Ascending aorta (tissue), 2 donors: ENCODE measurements around the gene SF3B6. TPM values are rescaled to one million over a fixed set of nuclear protein-coding genes. Genes with fewer than 3 reads are reported as not detected.
A peak's percentile ranks its signal among the peaks of the same experiment; 100 is the strongest.

ENCODE experiments used
- DNase-seq, 2 donors: peaks; one replicate each; pipeline ENCODE4 v3.0.0-alpha.2; 2019; ENCODE audit warnings: low spot score in 2 of 2
- H3K27ac ChIP-seq, 2 donors: fragments of 200-600 bp; sonication (generic); one replicate each; pipeline ENCODE4 v1.5.1; 2016 to 2017; ENCODE audit warnings: mild to moderate bottlenecking in 1 of 2
- H3K27me3 ChIP-seq: fragments of 200-600 bp; sonication (generic); one replicate; pipeline ENCODE4 v1.5.1; 2017
- H3K36me3 ChIP-seq, 2 donors: fragments of 200-600 bp; sonication (generic); one replicate each; pipeline ENCODE4 v1.5.1; 2016
- H3K4me1 ChIP-seq, 2 donors: fragments of 200-600 bp; sonication (generic); one replicate each; pipeline ENCODE4 v1.5.1; 2016 to 2017; ENCODE audit warnings: mild to moderate bottlenecking in 1 of 2
- H3K4me3 ChIP-seq, 2 donors: fragments of 200-600 bp; sonication (generic); one replicate each; pipeline ENCODE4 v1.5.1; 2016 to 2017; ENCODE audit warnings: mild to moderate bottlenecking in 1 of 2
- H3K9me3 ChIP-seq, 2 donors: fragments of 200-600 bp; sonication (generic); one replicate each; pipeline ENCODE4 v1.5.1; 2016
- intact Hi-C: fragments of 100-400 bp; cut with DNase I; formaldehyde crosslinking; loops from one replicate; pipeline ENCODE4 v1.15.1; 2023
- total RNA-seq: library from RNA; depleted of rRNA; stranded (reverse); fragments of >200 nt; gene quantifications from one replicate; pipeline ENCODE4 v1.1.0, GENCODE V29; 2016
- TF ChIP-seq, protein P1 (sequence below), 3 experiments: fragments of 200-600 bp in 2 of 3; fragments of 450-650 bp in 1 of 3; sonication (generic) in 2 of 3; IDR thresholded peaks; one replicate each; pipeline ENCODE4 v1.5.1; 2016 to 2019; ENCODE audit warnings: antibody characterized with exemption in 3 of 3, mild to moderate bottlenecking in 1 of 3, moderate library complexity in 1 of 3

The SF3B6 gene
- 26.9 TPM for total RNA-seq

DNA sequence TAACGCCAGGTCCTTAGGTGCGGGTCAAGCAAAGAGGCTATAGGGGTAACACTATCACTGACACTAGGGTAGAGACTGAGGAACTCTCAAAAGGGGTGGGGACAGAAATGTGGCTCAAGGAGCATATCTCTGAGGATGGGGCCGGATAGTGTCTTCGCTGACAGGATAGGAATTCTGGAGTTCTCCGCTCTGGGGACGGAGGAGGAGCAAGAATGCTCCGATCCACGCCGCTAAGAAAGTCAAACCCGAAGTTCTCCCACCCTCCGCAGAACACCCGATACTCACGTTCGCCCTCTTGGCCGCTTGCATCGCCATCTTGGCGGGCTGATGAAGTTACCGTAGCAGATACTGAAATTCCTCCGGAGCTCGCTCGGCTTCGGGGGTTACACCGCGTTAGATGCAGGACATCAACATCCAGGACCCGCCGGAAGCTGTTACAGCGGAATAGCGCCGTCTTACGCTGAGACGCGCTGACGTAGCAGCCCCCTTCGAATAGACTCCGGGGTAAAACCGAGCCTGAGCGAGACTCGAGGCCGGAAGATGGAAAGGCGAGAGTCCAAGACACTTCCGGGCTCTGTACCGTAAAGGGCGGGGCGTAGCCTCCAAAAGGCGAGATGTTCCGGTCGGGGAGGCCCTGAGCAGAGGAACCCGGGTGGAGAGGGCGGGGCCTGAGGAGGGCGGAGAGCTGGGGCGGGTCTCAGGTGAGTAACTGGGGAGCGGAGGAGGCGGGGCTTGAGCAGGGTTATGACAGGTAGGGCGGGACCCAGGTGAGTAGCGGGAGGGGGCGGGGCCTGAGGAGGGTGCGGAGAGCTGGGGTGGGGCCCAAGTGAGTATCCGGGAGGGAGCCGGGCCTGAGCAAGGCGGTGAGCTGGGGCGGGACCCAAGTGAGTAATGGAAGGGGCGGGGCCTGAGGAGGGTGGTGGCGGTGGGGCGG is at the start of gene SF3B6:
TSS of gene SF3B6 (minus strand) at position 412 of the 934 bp plus-strand sequence. CDS start at position 315, 97 bp downstream.
- intact Hi-C loops: loop anchor here (1.0 to 2.0 kb wide), 4 partner anchors 8 to 149 kb away; partner anchors contain the start of genes ATAD2B, FAM228B, PFN4 and TP53I3
- Histone ChIP-seq H3K27me3 (no peaks in the 10 kb centered on the region), H3K36me3 (peaks cover 6 to 25% of the 10 kb centered on the region in 2 donors), H3K27ac (peak within 1 kb of the TSS; percentile 92 to 94), H3K4me1 (peaks cover 2 to 4% of the 10 kb centered on the region in 2 donors), H3K4me3 (peak within 1 kb of the TSS; percentile 57 to 79), H3K9me3 (no peaks in the 10 kb centered on the region)
- TF ChIP-seq, protein P1, sequence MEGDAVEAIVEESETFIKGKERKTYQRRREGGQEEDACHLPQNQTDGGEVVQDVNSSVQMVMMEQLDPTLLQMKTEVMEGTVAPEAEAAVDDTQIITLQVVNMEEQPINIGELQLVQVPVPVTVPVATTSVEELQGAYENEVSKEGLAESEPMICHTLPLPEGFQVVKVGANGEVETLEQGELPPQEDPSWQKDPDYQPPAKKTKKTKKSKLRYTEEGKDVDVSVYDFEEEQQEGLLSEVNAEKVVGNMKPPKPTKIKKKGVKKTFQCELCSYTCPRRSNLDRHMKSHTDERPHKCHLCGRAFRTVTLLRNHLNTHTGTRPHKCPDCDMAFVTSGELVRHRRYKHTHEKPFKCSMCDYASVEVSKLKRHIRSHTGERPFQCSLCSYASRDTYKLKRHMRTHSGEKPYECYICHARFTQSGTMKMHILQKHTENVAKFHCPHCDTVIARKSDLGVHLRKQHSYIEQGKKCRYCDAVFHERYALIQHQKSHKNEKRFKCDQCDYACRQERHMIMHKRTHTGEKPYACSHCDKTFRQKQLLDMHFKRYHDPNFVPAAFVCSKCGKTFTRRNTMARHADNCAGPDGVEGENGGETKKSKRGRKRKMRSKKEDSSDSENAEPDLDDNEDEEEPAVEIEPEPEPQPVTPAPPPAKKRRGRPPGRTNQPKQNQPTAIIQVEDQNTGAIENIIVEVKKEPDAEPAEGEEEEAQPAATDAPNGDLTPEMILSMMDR (IDR thresholded peaks at IDR 0.05): no peak
- peak; percentile 98 to 99 for DNase-seq

- Histone ChIP-seq H3K4me3 (peak overlapping the region; percentile 79 to 88), H3K36me3 (no peaks in the 10 kb centered on the region), H3K27ac (peak overlapping the region; percentile 92 to 95), H3K9me3 (no peaks in the 10 kb centered on the region), H3K4me1 (peaks cover 0 to 8% of the 10 kb centered on the region in 2 donors), H3K27me3 (no peaks in the 10 kb centered on the region)
- TF ChIP-seq, protein P1 (IDR thresholded peaks at IDR 0.05): no peak
- no peak for DNase-seq
- intact Hi-C loops: loop anchor here (1.0 to 10.0 kb wide), 5 partner anchors 39 to 241 kb away; partner anchors contain the start of genes ATAD2B, FKBP1B, ITSN2 and SF3B6
Observed at GRCh38 chr2:24123922-24124580, 47.9 kb upstream of the SF3B6 start.

GRCh38 chr2:24123195-24123921 is 47.2 kb upstream of the SF3B6 start, which contains the start of the genes FAM228B and PFN4:
Gene FAM228B, plus strand, starts transcription at chr2:24123469. Its CDS starts 893 bp downstream, at chr2:24124362.
Gene PFN4, minus strand, starts transcription at chr2:24123334. Its CDS starts 799 bp downstream, at chr2:24122535.
- intact Hi-C loops: loop anchor here (1.0 to 10.0 kb wide), 5 partner anchors 39 to 241 kb away; partner anchors contain the start of genes ATAD2B, FKBP1B, ITSN2 and SF3B6
- DNase-seq: peak; percentile 61 to 94
- TF ChIP-seq, protein P1 (IDR thresholded peaks at IDR 0.05): no peak

DNA sequence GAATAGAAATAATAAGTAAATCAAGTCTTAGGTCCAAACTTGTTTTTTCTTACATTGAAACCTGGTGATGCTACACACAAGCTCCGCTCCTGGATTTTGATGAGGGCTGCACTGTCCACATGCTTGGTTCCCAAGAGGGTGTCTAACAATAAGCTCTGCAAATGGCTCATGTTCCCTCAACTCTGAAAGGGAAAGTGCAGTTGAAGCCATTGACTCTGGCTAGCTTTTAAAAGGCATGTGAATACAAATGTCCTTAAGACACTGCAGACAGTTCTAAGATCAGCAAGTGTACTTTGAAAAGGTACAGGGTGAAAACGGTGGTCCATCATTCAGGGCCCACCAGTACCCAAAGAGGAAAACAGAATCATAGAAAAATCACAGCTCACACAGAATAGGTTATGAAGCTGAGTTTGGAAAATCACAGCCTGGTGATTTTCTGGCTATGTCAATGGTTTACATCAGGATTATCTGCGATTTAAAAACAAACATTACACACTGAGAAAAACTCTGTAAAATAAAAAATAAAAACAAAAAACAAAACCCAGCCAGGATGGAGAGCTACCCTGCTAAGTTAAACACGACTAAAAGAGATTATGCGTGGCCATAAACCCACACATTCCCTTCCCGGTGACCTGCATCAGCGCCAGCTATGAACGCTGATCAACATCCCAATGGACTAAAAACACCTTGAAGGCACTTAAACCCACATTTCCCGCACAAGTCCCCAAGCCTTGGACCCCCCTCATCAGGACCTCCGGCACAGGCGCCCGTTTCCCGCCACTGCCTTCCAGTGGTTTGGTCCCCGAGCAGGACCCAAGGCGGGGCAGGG is 46.5 kb upstream of the SF3B6 start:
- Histone ChIP-seq H3K27me3 (no peaks in the 10 kb centered on the region), H3K36me3 (no peaks in the 10 kb centered on the region), H3K4me3 (peak overlapping the region; percentile 79 to 88), H3K27ac (peak overlapping the region; percentile 92 to 95), H3K4me1 (peaks cover 0 to 8% of the 10 kb centered on the region in 2 donors), H3K9me3 (no peaks in the 10 kb centered on the region)
- DNase-seq: no peak
- intact Hi-C loops: loop anchor here (1.0 to 10.0 kb wide), 5 partner anchors 38 to 242 kb away; partner anchors contain the start of genes ATAD2B, FKBP1B, ITSN2 and SF3B6
- TF ChIP-seq, protein P1 (IDR thresholded peaks at IDR 0.05): no peak

More at GRCh38 chr2:24123195-24123921, 47.2 kb upstream of the SF3B6 start, which contains the start of the genes FAM228B and PFN4:
- Histone ChIP-seq H3K9me3 (no peaks in the 10 kb centered on the region), H3K4me1 (peaks cover 0 to 8% of the 10 kb centered on the region in 2 donors), H3K36me3 (no peaks in the 10 kb centered on the region), H3K27me3 (no peaks in the 10 kb centered on the region), H3K4me3 (peak within 1 kb of the TSS; percentile 79 to 88), H3K27ac (peak within 1 kb of the TSS; percentile 92 to 95)
